HCT116 (cell line): ENCODE measurements around the gene CACNA1C. TPM values are rescaled to one million over a fixed set of nuclear protein-coding genes. Genes with fewer than 3 reads are reported as not detected.

Experiments
- ATAC-seq: fragments of 200-7000 bp; cut with Tn5 transposase; 2 replicates; pipeline ENCODE4 v1.9.1; 2020; ENCODE audit warnings: mild to moderate bottlenecking, moderate library complexity
- BruUV-seq: library from RNA; stranded (reverse); fragments of 400-500 nt; replicated peaks from 2 replicates; lab custom pipeline; 2021; lab: Mats Ljungman, UMichigan
- CTCF ChIA-PET: fragments of 300-600 bp; sonication (Branson Sonifier 250); formaldehyde crosslinking; loops from one replicate; lab custom pipeline; 2021; ENCODE audit warnings: antibody characterized with exemption; lab: Charles Lee
- POLR2A ChIA-PET: fragments of 300-600, 350-600 bp; sonication (Branson Sonifier 250); formaldehyde crosslinking; loops from one replicate; lab custom pipeline; 2021; ENCODE audit warnings: antibody characterized with exemption; lab: Charles Lee
- RAD21 ChIA-PET, 2 experiments: fragments of 300-600 bp; sonication (Branson Sonifier 250); formaldehyde crosslinking; loops; one replicate each; lab custom pipeline; 2023; ENCODE audit warnings: low total read pairs in 2 of 2; ENCODE audit not compliant: uncharacterized antibody in 2 of 2, unreplicated experiment in 2 of 2, low non-redundant PET in 1 of 2; lab: Charles Lee
- DNase-seq: peaks from one replicate; pipeline ENCODE4 v3.0.0-alpha.2; 2010; ENCODE audit warnings: low read depth, low spot score
- H2AFZ ChIP-seq: fragments of 200-600 bp; shearing (Covaris generic), sonication (generic); 2 replicates; pipeline ENCODE4 v1.6.1; 2017; ENCODE audit warnings: low read depth, mixed run types, mixed read lengths, antibody characterized with exemption, low read length; ENCODE audit not compliant: poor library complexity, severe bottlenecking
- H3K27ac ChIP-seq: 2 replicates; pipeline ENCODE4 v1.5.1; 2012; ENCODE audit warnings: low read depth, low read length
- H3K27me3 ChIP-seq: fragments of 200-600 bp; sonication (generic); 2 replicates; pipeline ENCODE4 v1.6.1; 2016; ENCODE audit warnings: mixed run types, low read length, mixed read lengths; ENCODE audit not compliant: insufficient read depth
- H3K36me3 ChIP-seq, 2 experiments: fragments of 200-500 bp in 1 of 2; fragments of 200-600 bp in 1 of 2; sonication (Bioruptor generic) in 1 of 2; sonication (generic) in 1 of 2; 2 replicates each; pipeline versions ENCODE4 v1.5.1 to v1.6.1; 2014 to 2016; ENCODE audit warnings: low read length in 2 of 2, inconsistent platforms in 1 of 2, mixed read lengths in 1 of 2, mixed run types in 1 of 2; ENCODE audit not compliant: insufficient read depth in 2 of 2, control insufficient read depth in 1 of 2
- H3K4me1 ChIP-seq, 2 experiments: fragments of 200-600 bp in 1 of 2; sonication (generic) in 1 of 2; 2 replicates each; pipeline versions ENCODE4 v1.5.1 to v1.6.1; 2012 to 2017; ENCODE audit warnings: low read length in 2 of 2, inconsistent platforms in 1 of 2, mild to moderate bottlenecking in 1 of 2, mixed read lengths in 1 of 2, mixed run types in 1 of 2, moderate library complexity in 1 of 2; ENCODE audit not compliant: insufficient read depth in 2 of 2, control insufficient read depth in 1 of 2
- H3K4me2 ChIP-seq: fragments of 200-600 bp; sonication (generic); 2 replicates; pipeline ENCODE4 v1.6.1; 2017; ENCODE audit warnings: mixed run types, low read length, mixed read lengths
- H3K4me3 ChIP-seq, 2 experiments: fragments of 200-600 bp in 1 of 2; sonication (generic) in 1 of 2; replicated peaks in 1 of 2; 2 replicates each; pipeline ENCODE4 v1.5.1; 2011 to 2016; ENCODE audit warnings: low read length in 2 of 2, control low read depth in 1 of 2, low read depth in 1 of 2, mild to moderate bottlenecking in 1 of 2, mixed read lengths in 1 of 2, mixed run types in 1 of 2
- H3K79me2 ChIP-seq: fragments of 200-600 bp; sonication (generic); 2 replicates; pipeline ENCODE4 v1.6.1; 2017; ENCODE audit warnings: mild to moderate bottlenecking, mixed run types, low read length, moderate library complexity, mixed read lengths; ENCODE audit not compliant: insufficient read depth
- H3K9ac ChIP-seq: fragments of 200-600 bp; sonication (generic); 2 replicates; pipeline ENCODE4 v1.6.1; 2016; ENCODE audit warnings: low read length, mixed read lengths
- H3K9me2 ChIP-seq: fragments of 200-600 bp; sonication (generic), shearing (Covaris generic); 2 replicates; pipeline ENCODE4 v1.6.1; 2017; ENCODE audit warnings: mixed run types, mild to moderate bottlenecking, moderate library complexity; ENCODE audit not compliant: insufficient read depth
- H3K9me3 ChIP-seq, 2 experiments: fragments of 200-500 bp in 1 of 2; fragments of 200-600 bp in 1 of 2; sonication (Bioruptor generic) in 1 of 2; sonication (generic) in 1 of 2; 2 replicates each; pipeline ENCODE4 v1.6.1; 2014 to 2017; ENCODE audit warnings: low read length in 2 of 2, mixed read lengths in 2 of 2, inconsistent platforms in 1 of 2, low read depth in 1 of 2, mild to moderate bottlenecking in 1 of 2, mixed run types in 1 of 2, moderate library complexity in 1 of 2; ENCODE audit not compliant: control insufficient read depth in 1 of 2, insufficient read depth in 1 of 2
- H4K20me1 ChIP-seq: fragments of 200-600 bp; sonication (generic), shearing (Covaris generic); 2 replicates; pipeline ENCODE4 v1.6.1; 2017; ENCODE audit warnings: mixed run types, mild to moderate bottlenecking, moderate library complexity; ENCODE audit not compliant: insufficient read depth
- CEBPB ChIP-seq: IDR thresholded peaks from 2 replicates; pipeline ENCODE4 v1.6.1; 2012; ENCODE audit warnings: low read depth
- ELF1 ChIP-seq: IDR thresholded peaks from 2 replicates; pipeline ENCODE4 v1.6.1; 2012; ENCODE audit warnings: low read depth, borderline replicate concordance
- FOSL1 ChIP-seq: IDR thresholded peaks from 2 replicates; pipeline ENCODE4 v1.6.1; 2012; ENCODE audit warnings: low read depth
- POLR2AphosphoS5 ChIP-seq: IDR thresholded peaks from 2 replicates; pipeline ENCODE4 v1.6.1; 2011; ENCODE audit warnings: mild to moderate bottlenecking, low read depth, low read length, moderate library complexity
- RAD21 ChIP-seq: IDR thresholded peaks from 2 replicates; pipeline ENCODE4 v1.6.1; 2012; ENCODE audit warnings: low read depth, mild to moderate bottlenecking
- REST ChIP-seq: IDR thresholded peaks from 2 replicates; pipeline ENCODE4 v1.6.1; 2012; ENCODE audit warnings: low read depth
- SRF ChIP-seq: IDR thresholded peaks from 2 replicates; pipeline ENCODE4 v1.6.1; 2012; ENCODE audit warnings: low read depth
- TCF7L2 ChIP-seq: IDR thresholded peaks from 2 replicates; pipeline ENCODE4 v1.7.0; 2011; ENCODE audit warnings: borderline replicate concordance, inconsistent platforms; ENCODE audit not compliant: insufficient read depth, insufficient read length; ENCODE audit errors: extremely low read depth
- YY1 ChIP-seq: IDR thresholded peaks from 2 replicates; pipeline ENCODE4 v1.6.1; 2011; ENCODE audit warnings: low read length, low read depth, moderate library complexity, mild to moderate bottlenecking; ENCODE audit not compliant: insufficient replicate concordance; ENCODE audit errors: extremely low read depth
- ZBTB33 ChIP-seq: IDR thresholded peaks from 2 replicates; pipeline ENCODE4 v1.6.1; 2011; ENCODE audit warnings: mild to moderate bottlenecking, low read length, moderate library complexity; ENCODE audit not compliant: insufficient replicate concordance; ENCODE audit errors: extremely low read depth
- ZNF274 ChIP-seq: fragments of 200-500 bp; sonication (Bioruptor generic); IDR thresholded peaks from 2 replicates; pipeline ENCODE4 v1.6.1; 2014; ENCODE audit warnings: mild to moderate bottlenecking, low read depth, low read length, inconsistent platforms
- intact Hi-C: fragments of 100-400 bp; cut with micrococcal nuclease; formaldehyde crosslinking; loops from 2 replicates; pipeline ENCODE4 v1.10.0; 2022
- total RNA-seq: library from RNA; stranded (reverse); gene quantifications from one replicate; pipeline ENCODE4 v1.2.1, GENCODE V29; 2021; ENCODE audit not compliant: unreplicated experiment
- TF ChIP-seq, protein P1 (sequence below), 3 experiments: fragments of 200-600 bp in 1 of 3; sonication (generic) in 1 of 3; IDR thresholded peaks in 2 of 3; conservative IDR thresholded peaks in 1 of 3; 2 replicates each; pipeline ENCODE4 v1.5.1; 2012 to 2017; ENCODE audit warnings: low read depth in 2 of 3, low read length in 2 of 3, antibody characterized with exemption in 1 of 3, borderline replicate concordance in 1 of 3, control low read depth in 1 of 3, mild to moderate bottlenecking in 1 of 3, mixed read lengths in 1 of 3, mixed run types in 1 of 3, moderate library complexity in 1 of 3; ENCODE audit not compliant: insufficient read depth in 1 of 3
- TF ChIP-seq, protein P2 (sequence below): IDR thresholded peaks from 2 replicates; pipeline ENCODE4 v1.6.1; 2012

Gene CACNA1C
- total RNA-seq, 1 experiment from 2014 or later = 0.05 TPM

GRCh38 chr12:2624543-2625288 lies 571.9 kb downstream of the CACNA1C start:
- peak; percentile 89 for ATAC-seq
- POLR2A ChIA-PET = interaction anchor here (1.4 kb wide), 1 partner anchor 16 kb away, joined by 3 read pairs; no protein-coding TSS in a partner anchor
- peaks cover 21% of the 10 kb centered on the region for H3K27me3 ChIP-seq

More at GRCh38 chr12:2624543-2625288, 571.9 kb downstream of the CACNA1C start:
- intact Hi-C loops = no loop called here
- H3K9me3 ChIP-seq = no peaks in the 10 kb centered on the region
- H4K20me1 ChIP-seq = no peaks in the 10 kb centered on the region
- H3K4me1 ChIP-seq = peaks cover 0 to 8% of the 10 kb centered on the region in 2 experiments; a peak in 2 of 4 replicates
- BruUV-seq = no TSS peak
- TF ChIP-seq, protein P1, sequence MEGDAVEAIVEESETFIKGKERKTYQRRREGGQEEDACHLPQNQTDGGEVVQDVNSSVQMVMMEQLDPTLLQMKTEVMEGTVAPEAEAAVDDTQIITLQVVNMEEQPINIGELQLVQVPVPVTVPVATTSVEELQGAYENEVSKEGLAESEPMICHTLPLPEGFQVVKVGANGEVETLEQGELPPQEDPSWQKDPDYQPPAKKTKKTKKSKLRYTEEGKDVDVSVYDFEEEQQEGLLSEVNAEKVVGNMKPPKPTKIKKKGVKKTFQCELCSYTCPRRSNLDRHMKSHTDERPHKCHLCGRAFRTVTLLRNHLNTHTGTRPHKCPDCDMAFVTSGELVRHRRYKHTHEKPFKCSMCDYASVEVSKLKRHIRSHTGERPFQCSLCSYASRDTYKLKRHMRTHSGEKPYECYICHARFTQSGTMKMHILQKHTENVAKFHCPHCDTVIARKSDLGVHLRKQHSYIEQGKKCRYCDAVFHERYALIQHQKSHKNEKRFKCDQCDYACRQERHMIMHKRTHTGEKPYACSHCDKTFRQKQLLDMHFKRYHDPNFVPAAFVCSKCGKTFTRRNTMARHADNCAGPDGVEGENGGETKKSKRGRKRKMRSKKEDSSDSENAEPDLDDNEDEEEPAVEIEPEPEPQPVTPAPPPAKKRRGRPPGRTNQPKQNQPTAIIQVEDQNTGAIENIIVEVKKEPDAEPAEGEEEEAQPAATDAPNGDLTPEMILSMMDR (IDR thresholded peaks at IDR 0.05 in 2 of 3, conservative IDR thresholded peaks at IDR 0.05 in 1 of 3; ENCODE audit: borderline replicate concordance in 1 of 3, insufficient read depth in 1 of 3, low read depth in 2 of 3, low read length in 2 of 3) = peak; percentile 26 to 82 (median 70); a peak in 5 of 6 replicates
- TF ChIP-seq POLR2AphosphoS5 = no peak
- no peak for TF ChIP-seq ZNF274
- TF ChIP-seq, protein P2, sequence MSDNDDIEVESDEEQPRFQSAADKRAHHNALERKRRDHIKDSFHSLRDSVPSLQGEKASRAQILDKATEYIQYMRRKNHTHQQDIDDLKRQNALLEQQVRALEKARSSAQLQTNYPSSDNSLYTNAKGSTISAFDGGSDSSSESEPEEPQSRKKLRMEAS = no peak
- TF ChIP-seq REST = no peak
- no peak for TF ChIP-seq CEBPB
- TF ChIP-seq ZBTB33 = no peak
- no peak for TF ChIP-seq YY1
- no peak for TF ChIP-seq FOSL1
- no peak for TF ChIP-seq ELF1
- TF ChIP-seq RAD21 = peak; percentile 40
- TF ChIP-seq TCF7L2 = no peak
- no peak for TF ChIP-seq SRF
- no peak overlapping the region for H3K4me3 ChIP-seq
- CTCF ChIA-PET = interaction anchor here (1.2 to 1.4 kb wide), 2 partner anchors 9 to 16 kb away, joined by 3 to 13 read pairs; no protein-coding TSS in a partner anchor
- H3K9me2 ChIP-seq = no peaks in the 10 kb centered on the region
- H2AFZ ChIP-seq = no peak overlapping the region
- no peak overlapping the region for H3K9ac ChIP-seq
- no peaks in the 10 kb centered on the region for H3K79me2 ChIP-seq
- RAD21 ChIA-PET = no interaction called here
- H3K36me3 ChIP-seq = no peaks in the 10 kb centered on the region
- DNase-seq = peak; percentile 36
- H3K4me2 ChIP-seq = no peak overlapping the region
- no peak overlapping the region for H3K27ac ChIP-seq
